CD4-positive, CD25-positive, alpha-beta regulatory T cell (primary cell): ENCODE results near the gene GOT2. TPM values are rescaled to one million over a fixed set of nuclear protein-coding genes. Genes with fewer than 3 reads are reported as not detected.

Source experiments
- ATAC-seq, 2 donors: fragments of 150-1000 bp; cut with Tn5 transposase; one replicate each; pipeline ENCODE4 v1.10.0; 2021; ENCODE audit warnings: low read depth in 2 of 2, moderate number of reproducible peaks in 2 of 2, moderate library complexity in 1 of 2
- DNase-seq, 3 donors: peaks; one replicate each; pipeline versions ENCODE4 v3.0.0 to v3.0.0-alpha.2; 2012 to 2022; ENCODE audit warnings: mixed read lengths in 1 of 3
- H3K27ac ChIP-seq: one replicate; pipeline ENCODE4 v1.7.0; 2013; ENCODE audit warnings: mild to moderate bottlenecking, low read length; ENCODE audit not compliant: insufficient read depth, poor library complexity, severe bottlenecking
- H3K27me3 ChIP-seq: one replicate; pipeline ENCODE4 v1.7.0; 2013; ENCODE audit warnings: low read length; ENCODE audit not compliant: control insufficient read depth, insufficient read depth
- H3K36me3 ChIP-seq: one replicate; pipeline ENCODE4 v1.7.0; 2013; ENCODE audit warnings: mild to moderate bottlenecking, low read length, moderate library complexity; ENCODE audit not compliant: control insufficient read depth, insufficient read depth
- H3K4me1 ChIP-seq: 2 replicates; pipeline ENCODE4 v1.7.0; 2013; ENCODE audit warnings: mild to moderate bottlenecking, low read length; ENCODE audit not compliant: insufficient read depth, control insufficient read depth, poor library complexity, severe bottlenecking
- H3K4me3 ChIP-seq: one replicate; pipeline ENCODE4 v1.7.0; 2013; ENCODE audit warnings: low read depth, mild to moderate bottlenecking, low read length, moderate library complexity
- H3K9me3 ChIP-seq, 2 experiments: 1 replicate in 1 of 2; 2 replicates in 1 of 2; pipeline ENCODE4 v1.7.0; 2013; ENCODE audit warnings: low read length in 2 of 2, mild to moderate bottlenecking in 1 of 2, moderate library complexity in 1 of 2; ENCODE audit not compliant: control insufficient read depth in 2 of 2
- H3K27ac Mint-ChIP-seq, 3 donors: one replicate each; pipeline ENCODE4 v1.8.0; 2020 to 2022; ENCODE audit warnings: mild to moderate bottlenecking in 3 of 3, mixed read lengths in 3 of 3, moderate library complexity in 2 of 3
- H3K27me3 Mint-ChIP-seq: one replicate; pipeline ENCODE4 v1.8.0; 2022; ENCODE audit warnings: mild to moderate bottlenecking, mixed read lengths
- H3K36me3 Mint-ChIP-seq: one replicate; pipeline ENCODE4 v1.8.0; 2020; ENCODE audit warnings: mixed read lengths
- H3K4me1 Mint-ChIP-seq, 4 donors: one replicate each; pipeline ENCODE4 v1.8.0; 2020 to 2022; ENCODE audit warnings: mixed read lengths in 4 of 4, mild to moderate bottlenecking in 1 of 4
- H3K4me3 Mint-ChIP-seq, 4 donors: one replicate each; pipeline ENCODE4 v1.8.0; 2020 to 2022; ENCODE audit warnings: mild to moderate bottlenecking in 4 of 4, mixed read lengths in 4 of 4, moderate library complexity in 3 of 4
- H3K9me3 Mint-ChIP-seq, 7 donors: one replicate each; pipeline ENCODE4 v1.8.0; 2020 to 2022; ENCODE audit warnings: mixed read lengths in 7 of 7, mild to moderate bottlenecking in 3 of 7, moderate library complexity in 2 of 7
- polyA plus RNA-seq, 4 donors: library from polyadenylated mRNA; unstranded; fragments of 300-500 nt; fragmentation: Illumina TruSeq; gene quantifications; one replicate each; pipeline ENCODE4 v1.2.3, GENCODE V29; 2021
- total RNA-seq: library from RNA; stranded (reverse); gene quantifications from one replicate; pipeline ENCODE4 v1.2.3, GENCODE V29; 2022

The GOT2 gene
- total and polyA plus RNA-seq, 5 donors from 2014 or later: 28.7 to 97.5 (median 89.5) TPM

DNA sequence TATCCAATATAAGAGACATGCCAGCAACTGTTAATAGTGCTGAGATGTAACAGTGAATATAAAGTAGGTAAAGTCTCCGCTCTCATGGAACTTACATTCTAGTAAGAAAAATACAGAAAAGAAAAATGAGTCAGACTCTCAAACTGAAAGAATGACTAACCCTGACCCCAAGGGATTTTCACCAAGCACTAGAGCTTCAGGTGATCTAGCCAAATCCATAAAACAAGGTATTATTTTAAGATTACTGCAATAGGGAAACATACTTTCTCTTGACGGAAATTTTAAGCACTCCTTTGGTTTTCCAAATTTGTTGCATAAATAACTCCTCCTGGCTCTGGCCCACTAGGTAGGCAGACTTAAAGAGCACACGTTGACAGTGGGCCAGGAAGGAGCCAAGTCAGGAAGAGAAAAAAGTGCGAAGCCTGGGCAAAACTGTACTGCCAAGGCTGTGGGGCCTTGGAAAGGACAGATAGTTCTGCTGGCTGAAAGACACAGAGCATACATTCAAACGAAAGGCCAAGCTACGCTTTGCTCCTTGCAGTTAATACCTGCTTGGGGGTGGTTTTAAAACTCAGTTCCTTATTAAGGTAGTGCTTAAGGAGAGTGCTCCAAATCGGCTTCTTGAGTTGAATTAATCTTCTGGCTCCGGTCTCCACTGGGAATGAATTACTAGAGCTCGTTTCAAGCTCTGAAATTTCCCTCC lies 1.4 kb downstream of the GOT2 start:
- Mint-ChIP-seq H3K9me3 (no peaks in the 10 kb centered on the region), H3K36me3 (no peaks in the 10 kb centered on the region), H3K27ac (peak overlapping the region; percentile 86 to 90 (median 86)), H3K27me3 (no peaks in the 10 kb centered on the region), H3K4me3 (peak overlapping the region; percentile 89 to 97 (median 90)), H3K4me1 (peaks cover 35 to 59% (median 44%) of the 10 kb centered on the region in 4 donors)
- H3K36me3 ChIP-seq: no peaks in the 10 kb centered on the region
- peaks cover 20% of the 10 kb centered on the region for H3K4me1 ChIP-seq
- DNase-seq (peak in 1 of 3 donors; percentile 44), ATAC-seq (no peak)
- H3K27me3 ChIP-seq: no peaks in the 10 kb centered on the region
- peak overlapping the region; percentile 82 for H3K4me3 ChIP-seq
- peak overlapping the region; percentile 42 for H3K27ac ChIP-seq
- H3K9me3 ChIP-seq: no peaks in the 10 kb centered on the region

DNA sequence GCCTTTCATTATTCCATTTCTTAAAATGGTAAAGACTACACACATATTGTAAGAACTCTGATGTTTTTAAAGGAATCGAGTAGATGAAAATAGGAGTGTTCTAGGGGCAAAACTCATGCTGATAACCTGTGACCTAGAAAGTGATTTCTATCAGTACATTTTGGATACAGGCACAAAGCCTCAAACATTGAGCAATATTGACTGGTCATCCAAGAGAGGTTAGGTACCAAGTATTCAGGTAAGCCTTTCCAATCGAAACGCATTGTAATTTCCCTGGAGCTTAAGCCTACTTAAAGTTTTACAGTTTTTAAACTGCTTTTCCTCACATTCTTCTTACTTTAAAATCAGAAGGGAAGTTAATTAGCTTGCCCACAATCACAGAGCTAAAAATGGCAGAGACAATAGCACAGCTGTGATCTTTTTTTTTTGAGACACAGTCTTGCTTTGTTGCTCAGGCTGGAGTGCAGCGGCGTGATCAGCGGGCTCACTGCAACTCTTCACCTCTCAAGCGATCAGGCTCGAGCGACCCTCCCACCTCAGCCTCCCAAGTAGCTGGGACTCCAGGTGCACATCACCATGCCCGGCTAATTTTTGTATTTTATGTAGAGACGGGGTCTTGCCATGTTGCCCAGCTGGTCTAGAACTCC lies 3.3 kb downstream of the GOT2 start:
- no peaks in the 10 kb centered on the region for H3K36me3 ChIP-seq
- no peak overlapping the region for H3K27ac ChIP-seq
- H3K9me3 ChIP-seq: no peaks in the 10 kb centered on the region
- Mint-ChIP-seq H3K27ac (peak overlapping the region in 1 of 3 donors; percentile 80), H3K4me3 (peak overlapping the region in 2 of 4 donors; percentile 9 to 60), H3K27me3 (no peaks in the 10 kb centered on the region), H3K36me3 (no peaks in the 10 kb centered on the region), H3K4me1 (peaks cover 36 to 61% (median 44%) of the 10 kb centered on the region in 4 donors), H3K9me3 (no peaks in the 10 kb centered on the region)
- DNase-seq: no peak
- no peak overlapping the region for H3K4me3 ChIP-seq
- H3K4me1 ChIP-seq: peaks cover 20% of the 10 kb centered on the region
- no peaks in the 10 kb centered on the region for H3K27me3 ChIP-seq
- no peak for ATAC-seq

DNA sequence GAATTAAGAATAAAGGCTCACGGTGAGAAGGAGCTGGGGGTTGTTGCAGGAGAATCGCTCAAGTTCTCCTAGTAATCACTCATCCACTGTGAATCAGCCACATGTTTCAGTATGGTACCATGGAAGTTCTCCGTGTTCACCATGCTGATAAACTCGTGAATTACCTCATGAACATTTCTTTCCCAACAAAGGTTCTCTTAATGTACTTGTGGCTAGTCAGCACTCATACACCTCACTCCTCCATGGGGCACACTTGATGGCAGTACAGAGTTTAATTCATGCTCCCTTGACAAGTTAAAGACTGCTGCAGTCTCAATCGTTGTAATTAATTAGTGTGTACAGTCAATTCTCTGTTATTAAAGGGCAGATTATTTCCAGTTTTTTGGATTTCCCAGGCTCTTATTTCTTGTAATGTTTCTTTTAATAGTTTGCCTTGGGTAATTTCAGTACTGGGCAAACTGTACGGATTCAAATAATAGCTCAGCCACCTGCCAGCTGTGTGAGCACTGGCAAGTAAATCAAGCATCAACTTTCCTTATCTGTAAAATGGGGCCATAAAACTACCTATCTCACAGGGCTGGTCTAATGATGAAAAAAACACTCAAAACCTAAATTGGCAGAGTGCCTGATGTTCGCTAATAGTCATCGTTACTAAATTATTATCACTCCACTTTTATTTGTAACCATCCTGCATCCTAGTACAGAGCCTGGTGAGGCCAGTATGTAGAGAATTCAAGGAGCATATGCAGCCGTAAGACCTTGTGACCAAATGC lies 6.1 kb downstream of the GOT2 start:
- H3K27me3 Mint-ChIP-seq: no peaks in the 10 kb centered on the region
- H3K27ac Mint-ChIP-seq: peak overlapping the region in 2 of 3 donors; percentile 51 to 78
- Histone ChIP-seq H3K36me3 (peaks cover 8% of the 10 kb centered on the region), H3K4me1 (peaks cover 13% of the 10 kb centered on the region), H3K27ac (no peak overlapping the region), H3K27me3 (no peaks in the 10 kb centered on the region), H3K9me3 (no peaks in the 10 kb centered on the region), H3K4me3 (no peak overlapping the region)
- DNase-seq: no peak
- H3K4me3 Mint-ChIP-seq: no peak overlapping the region
- H3K4me1 Mint-ChIP-seq: peaks cover 33 to 47% (median 36%) of the 10 kb centered on the region in 4 donors
- no peaks in the 10 kb centered on the region for H3K9me3 Mint-ChIP-seq
- no peak for ATAC-seq
- H3K36me3 Mint-ChIP-seq: no peaks in the 10 kb centered on the region

DNA sequence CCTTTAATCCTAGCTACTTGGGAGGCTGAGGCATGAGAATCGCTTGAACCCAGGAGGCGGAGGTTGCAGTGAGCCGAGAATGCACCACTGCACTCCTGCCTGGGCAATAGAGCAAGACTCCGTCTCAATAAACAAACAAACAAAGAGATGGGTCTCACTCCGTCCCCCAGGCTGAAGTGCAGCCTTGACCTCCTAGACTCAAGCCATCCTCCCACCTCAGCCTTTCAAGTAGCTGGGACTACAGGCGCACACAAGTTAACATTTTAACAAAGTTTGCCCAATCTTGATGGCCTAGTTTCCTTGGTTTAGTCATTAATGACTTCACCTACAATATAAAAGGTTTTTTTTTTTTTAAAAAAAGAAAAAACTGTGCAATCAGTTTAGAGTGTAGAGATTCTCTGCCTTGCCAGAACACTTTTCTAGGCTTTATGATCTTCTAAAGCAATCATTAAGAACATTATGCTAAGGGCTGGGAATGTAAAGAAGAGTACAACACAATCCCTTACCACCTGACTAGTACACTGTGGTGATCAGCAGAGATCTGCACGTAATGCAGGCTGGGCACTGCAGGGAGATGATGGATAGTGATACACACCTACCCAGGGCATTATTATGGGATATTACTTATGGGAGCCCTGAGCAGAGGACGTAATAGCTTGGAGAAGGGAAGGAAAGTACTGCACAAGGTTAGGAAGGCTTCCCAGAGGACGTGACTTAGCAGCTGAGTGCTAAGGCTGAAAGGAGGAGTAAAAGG lies 6.9 kb downstream of the GOT2 start:
- ATAC-seq: no peak
- Mint-ChIP-seq H3K4me1 (peaks cover 26 to 39% (median 28%) of the 10 kb centered on the region in 4 donors), H3K9me3 (no peaks in the 10 kb centered on the region), H3K4me3 (no peak overlapping the region), H3K27ac (peak overlapping the region in 1 of 3 donors; percentile 51), H3K36me3 (no peaks in the 10 kb centered on the region), H3K27me3 (no peaks in the 10 kb centered on the region)
- Histone ChIP-seq H3K27me3 (no peaks in the 10 kb centered on the region), H3K4me3 (no peak overlapping the region), H3K4me1 (peaks cover 5% of the 10 kb centered on the region), H3K36me3 (peaks cover 10% of the 10 kb centered on the region), H3K27ac (no peak overlapping the region), H3K9me3 (no peaks in the 10 kb centered on the region)
- no peak for DNase-seq

DNA sequence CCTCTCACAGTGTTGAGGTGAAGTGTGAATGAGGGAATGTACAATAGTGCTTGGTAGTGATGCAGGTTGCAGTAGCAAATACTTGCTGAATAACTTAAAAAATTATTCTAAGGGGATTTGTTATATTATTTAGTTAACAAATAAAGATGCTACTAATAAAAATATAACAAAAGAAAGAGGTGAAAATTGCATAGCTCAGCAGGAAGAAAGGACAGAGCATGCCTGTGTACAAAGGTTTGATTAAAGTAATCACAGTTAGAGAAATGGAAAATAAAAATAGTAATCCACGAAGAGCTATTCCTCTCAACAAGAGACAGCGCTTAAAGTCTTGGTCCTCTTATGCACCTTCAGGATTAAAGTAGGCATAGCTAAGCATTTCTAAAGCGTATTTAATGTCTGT lies 11.0 kb downstream of the GOT2 start:
- H3K27ac ChIP-seq: no peak overlapping the region
- H3K27me3 ChIP-seq: no peaks in the 10 kb centered on the region
- H3K4me1 ChIP-seq: no peaks in the 10 kb centered on the region
- DNase-seq (no peak), ATAC-seq (no peak)
- peaks cover 0 to 8% (median 5%) of the 10 kb centered on the region in 4 donors for H3K4me1 Mint-ChIP-seq
- peaks cover 14% of the 10 kb centered on the region for H3K36me3 Mint-ChIP-seq
- H3K36me3 ChIP-seq: peaks cover 46% of the 10 kb centered on the region
- H3K27ac Mint-ChIP-seq: no peak overlapping the region
- H3K9me3 ChIP-seq: no peaks in the 10 kb centered on the region
- no peak overlapping the region for H3K4me3 ChIP-seq
- H3K9me3 Mint-ChIP-seq: no peaks in the 10 kb centered on the region
- H3K27me3 Mint-ChIP-seq: no peaks in the 10 kb centered on the region
- H3K4me3 Mint-ChIP-seq: no peak overlapping the region

DNA sequence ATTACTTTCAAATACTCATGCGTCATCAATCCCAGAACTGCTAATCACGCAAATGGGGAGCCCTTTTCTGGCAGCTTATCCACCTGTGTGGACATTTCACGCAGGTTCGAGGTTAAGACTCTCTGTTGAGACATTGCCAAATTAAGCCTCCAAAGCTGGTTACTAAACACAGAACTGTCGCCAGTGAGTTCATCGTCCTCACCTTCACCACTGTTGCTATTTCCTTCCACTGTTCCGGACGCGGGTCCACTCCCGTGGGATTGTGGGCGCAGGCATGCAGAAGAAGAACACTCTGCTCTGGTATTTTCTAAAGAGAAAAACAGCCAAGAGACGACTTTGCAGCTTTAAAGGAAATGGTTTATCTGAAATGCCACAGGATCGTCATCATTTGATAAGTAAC lies 16.1 kb downstream of the GOT2 start:
- Mint-ChIP-seq H3K4me3 (no peak overlapping the region), H3K27ac (peak overlapping the region in 1 of 3 donors; percentile 28), H3K4me1 (no peaks in the 10 kb centered on the region), H3K36me3 (peaks cover 44% of the 10 kb centered on the region), H3K27me3 (no peaks in the 10 kb centered on the region), H3K9me3 (no peaks in the 10 kb centered on the region)
- peaks cover 73% of the 10 kb centered on the region for H3K36me3 ChIP-seq
- H3K27me3 ChIP-seq: no peaks in the 10 kb centered on the region
- no peaks in the 10 kb centered on the region for H3K9me3 ChIP-seq
- H3K27ac ChIP-seq: no peak overlapping the region
- ATAC-seq (no peak), DNase-seq (no peak)
- no peaks in the 10 kb centered on the region for H3K4me1 ChIP-seq
- no peak overlapping the region for H3K4me3 ChIP-seq

DNA sequence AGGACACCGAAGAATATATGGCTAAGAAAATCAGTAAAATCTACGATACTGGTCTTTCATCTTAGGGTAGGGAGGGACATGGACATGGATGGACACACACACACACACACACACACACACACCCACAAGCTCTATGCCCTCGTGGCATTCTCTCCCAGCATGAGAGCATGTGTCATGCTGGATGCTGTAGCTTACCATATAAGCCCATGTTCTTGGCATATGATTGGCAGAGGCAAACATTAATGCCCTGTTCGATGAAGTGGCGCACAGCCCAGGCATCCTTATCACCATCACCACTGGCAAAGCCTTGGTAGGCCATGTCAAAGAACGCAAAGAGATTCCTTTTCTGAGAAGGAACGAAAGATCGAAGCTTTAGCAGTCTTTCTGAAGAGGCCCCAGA lies 17.6 kb downstream of the GOT2 start:
- ATAC-seq: no peak
- no peak for DNase-seq
- H3K9me3 ChIP-seq: no peaks in the 10 kb centered on the region
- H3K27ac ChIP-seq: no peak overlapping the region
- H3K9me3 Mint-ChIP-seq: peaks cover 0 to 2% (median 0%) of the 10 kb centered on the region in 7 donors
- H3K4me1 ChIP-seq: no peaks in the 10 kb centered on the region
- H3K27ac Mint-ChIP-seq: no peak overlapping the region
- no peaks in the 10 kb centered on the region for H3K27me3 ChIP-seq
- H3K36me3 Mint-ChIP-seq: peaks cover 51% of the 10 kb centered on the region
- peaks cover 70% of the 10 kb centered on the region for H3K36me3 ChIP-seq
- no peak overlapping the region for H3K4me3 ChIP-seq
- H3K4me1 Mint-ChIP-seq: no peaks in the 10 kb centered on the region
- no peaks in the 10 kb centered on the region for H3K27me3 Mint-ChIP-seq
- no peak overlapping the region for H3K4me3 Mint-ChIP-seq
